GM13976 (cell line): ENCODE data around the gene GPC6.

Source experiments
- DNase-seq: peaks from one replicate; pipeline ENCODE4 v3.0.0; 2012; ENCODE audit warnings: low spot score
- in situ Hi-C: fragments of 300-500 bp; cut with MboI; formaldehyde crosslinking; loops from one replicate; pipeline ENCODE4 v1.12.0; 2022; ENCODE audit warnings: low sequenced_read_pairs, mixed read lengths, inconsistent platforms; ENCODE audit not compliant: unreplicated experiment
- TF ChIP-seq, protein P1 (sequence below): IDR thresholded peaks from 2 replicates; pipeline ENCODE4 v1.5.1; 2012; ENCODE audit warnings: borderline replicate concordance, mild to moderate bottlenecking; ENCODE audit not compliant: insufficient read depth; ENCODE audit errors: extremely low read depth, missing control alignments, control extremely low read depth

GPC6 gene

DNA sequence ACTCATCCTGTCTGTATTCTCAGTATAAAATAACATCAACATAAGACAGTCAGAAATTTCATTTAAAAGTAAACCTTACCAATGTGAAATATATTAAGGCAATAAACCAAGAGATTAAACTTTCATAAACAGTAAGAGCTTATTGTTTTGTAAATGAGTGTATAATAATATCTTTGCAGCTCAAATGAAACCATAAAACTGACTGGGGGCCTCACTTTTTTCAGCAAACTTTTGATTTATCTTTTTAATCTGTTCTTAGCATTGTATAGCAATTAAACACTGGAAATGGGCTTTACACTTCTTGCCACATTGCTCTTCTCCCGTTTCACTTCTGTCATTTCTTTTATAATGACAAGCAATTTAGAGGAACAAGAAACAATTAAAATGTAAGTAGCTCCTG, 580.3 kb downstream of the GPC6 start:
- in situ Hi-C loops, result no loop called here
- DNase-seq, result no peak
- TF ChIP-seq, protein P1, sequence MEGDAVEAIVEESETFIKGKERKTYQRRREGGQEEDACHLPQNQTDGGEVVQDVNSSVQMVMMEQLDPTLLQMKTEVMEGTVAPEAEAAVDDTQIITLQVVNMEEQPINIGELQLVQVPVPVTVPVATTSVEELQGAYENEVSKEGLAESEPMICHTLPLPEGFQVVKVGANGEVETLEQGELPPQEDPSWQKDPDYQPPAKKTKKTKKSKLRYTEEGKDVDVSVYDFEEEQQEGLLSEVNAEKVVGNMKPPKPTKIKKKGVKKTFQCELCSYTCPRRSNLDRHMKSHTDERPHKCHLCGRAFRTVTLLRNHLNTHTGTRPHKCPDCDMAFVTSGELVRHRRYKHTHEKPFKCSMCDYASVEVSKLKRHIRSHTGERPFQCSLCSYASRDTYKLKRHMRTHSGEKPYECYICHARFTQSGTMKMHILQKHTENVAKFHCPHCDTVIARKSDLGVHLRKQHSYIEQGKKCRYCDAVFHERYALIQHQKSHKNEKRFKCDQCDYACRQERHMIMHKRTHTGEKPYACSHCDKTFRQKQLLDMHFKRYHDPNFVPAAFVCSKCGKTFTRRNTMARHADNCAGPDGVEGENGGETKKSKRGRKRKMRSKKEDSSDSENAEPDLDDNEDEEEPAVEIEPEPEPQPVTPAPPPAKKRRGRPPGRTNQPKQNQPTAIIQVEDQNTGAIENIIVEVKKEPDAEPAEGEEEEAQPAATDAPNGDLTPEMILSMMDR, result no peak

DNA sequence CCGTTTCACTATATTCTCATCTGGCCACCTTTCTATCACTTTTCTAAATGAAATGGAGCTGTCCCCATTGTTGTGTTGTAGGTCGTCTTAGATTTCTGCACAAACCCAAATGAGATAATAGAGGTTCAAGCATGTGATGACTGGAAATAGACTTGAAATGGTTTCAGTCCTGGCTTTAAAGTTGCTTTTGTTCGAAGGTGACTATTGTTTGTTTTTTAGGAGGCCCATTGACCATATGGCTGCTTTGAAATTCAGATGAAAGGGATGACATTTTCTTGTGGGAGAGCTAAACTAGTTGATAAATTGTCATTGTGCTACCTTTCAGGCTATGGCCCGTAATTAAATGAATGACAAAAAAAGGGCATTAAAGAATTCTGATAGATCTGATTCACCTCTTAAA, 583.7 kb downstream of the GPC6 start:
- in situ Hi-C loops, result no loop called here
- TF ChIP-seq, protein P1, result no peak
- no peak for DNase-seq

DNA sequence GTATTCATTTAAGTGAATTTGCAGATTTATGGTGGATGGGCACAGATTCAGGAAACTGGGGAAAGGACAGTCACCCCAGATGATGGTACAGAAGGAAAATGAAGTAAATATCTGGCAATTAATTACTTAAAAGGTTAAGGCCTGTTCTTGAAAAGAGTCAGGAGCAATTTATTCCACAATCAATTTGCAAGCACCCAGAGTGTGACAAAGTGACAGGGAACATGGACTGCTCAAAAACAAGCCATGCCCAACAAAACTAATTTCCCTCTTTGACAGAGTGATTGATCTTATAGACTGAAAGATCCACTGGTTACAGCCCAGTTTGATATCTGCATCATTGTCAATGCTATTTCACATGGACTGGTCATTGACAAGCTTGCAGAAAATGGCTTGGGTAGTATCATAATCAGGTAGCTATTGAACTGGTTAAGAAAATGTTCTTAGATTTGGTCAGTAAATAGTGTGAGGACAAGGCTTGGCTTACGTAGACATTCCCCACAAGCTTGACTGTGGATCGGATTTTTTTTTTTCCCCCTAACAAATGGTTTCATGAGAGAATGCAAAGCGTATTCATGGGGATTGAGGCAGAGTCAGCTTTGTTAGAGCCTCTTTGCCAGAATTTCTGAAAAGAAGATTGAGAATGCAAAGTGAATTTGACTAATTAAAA, 584.6 kb downstream of the GPC6 start:
- in situ Hi-C loops, result no loop called here
- no peak for DNase-seq
- TF ChIP-seq, protein P1, result no peak

DNA sequence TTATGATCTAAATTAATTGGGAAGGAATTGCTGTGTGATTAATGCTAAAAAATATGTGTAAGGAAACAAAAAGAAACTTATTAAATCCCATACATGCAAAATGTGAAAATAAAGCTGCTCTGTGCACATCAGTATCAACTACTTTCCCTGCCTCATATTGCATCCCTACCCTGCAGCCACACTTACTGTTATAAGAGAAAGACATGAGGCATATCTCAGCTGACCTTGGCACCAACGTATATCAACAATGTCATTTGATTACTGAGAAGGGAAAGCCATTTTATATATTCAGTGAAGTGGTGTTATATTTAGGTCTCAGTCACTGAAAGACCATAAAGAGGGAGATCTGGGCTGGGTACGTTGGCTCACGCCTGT, 585.1 kb downstream of the GPC6 start:
- in situ Hi-C loops, result no loop called here
- DNase-seq, result no peak
- TF ChIP-seq, protein P1, result no peak

DNA sequence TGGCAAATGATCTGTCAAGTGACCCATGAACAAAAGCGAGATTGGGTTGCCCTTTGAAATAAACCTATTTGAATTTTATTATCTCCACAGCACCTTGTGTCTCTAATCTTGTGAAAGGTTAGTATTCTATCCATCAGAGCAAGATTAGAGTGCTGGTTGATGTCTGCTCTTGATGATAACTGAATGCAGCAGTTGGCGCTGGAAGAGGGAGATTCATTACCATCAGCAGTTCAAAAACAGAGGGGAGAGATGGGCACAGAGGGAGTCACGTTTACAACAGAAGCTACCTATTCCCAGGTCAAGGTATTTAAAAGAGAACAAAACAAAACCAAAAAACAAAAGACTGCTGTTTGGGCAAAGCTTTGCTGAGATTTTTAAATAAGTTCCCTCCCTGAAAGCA, 588.1 kb downstream of the GPC6 start:
- TF ChIP-seq, protein P1, result no peak
- DNase-seq, result no peak
- in situ Hi-C loops, result no loop called here

DNA sequence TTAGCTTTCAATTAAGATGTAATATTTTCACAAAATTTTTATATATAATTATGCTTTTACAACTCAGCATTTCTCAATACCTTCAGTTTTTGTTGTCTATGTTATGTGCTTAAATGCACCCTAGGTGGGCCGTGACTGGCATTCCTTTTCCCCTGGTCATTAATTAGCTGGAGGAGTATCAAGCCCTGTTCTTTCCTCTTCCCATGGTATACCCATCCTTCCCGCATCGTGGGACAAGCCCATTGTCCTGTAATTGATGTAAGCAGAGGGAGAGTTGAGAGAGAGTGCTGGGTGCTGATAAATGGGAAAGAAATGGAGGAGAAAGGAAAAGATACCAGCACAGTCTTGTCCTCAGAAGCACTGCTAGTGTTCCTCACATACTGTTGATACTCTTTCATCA, 591.7 kb downstream of the GPC6 start:
- DNase-seq, result no peak
- in situ Hi-C loops, result no loop called here
- TF ChIP-seq, protein P1, result no peak
